GM12874 (cell line): ENCODE data around the gene OR1D5.
"Not testable (repeated sequence)": the region's sequence is repeated elsewhere in the genome, so short reads cannot be mapped to it uniquely, and the experiment has no call there.

Source experiments
- CTCF ChIP-seq: IDR thresholded peaks from 2 replicates; pipeline ENCODE4 v1.5.1; 2011; ENCODE audit warnings: low read depth, mild to moderate bottlenecking, control low read depth, low read length, moderate library complexity; ENCODE audit not compliant: insufficient read depth

Gene OR1D5

GRCh38 chr17:3063507-3063906, at the start of gene OR1D5:
Gene OR1D5, minus strand, starts transcription at chr17:3063607. Its CDS starts 0 bp downstream, at chr17:3063607.
- TF ChIP-seq CTCF = not testable (repeated sequence)

GRCh38 chr17:3104322-3104721, 40.9 kb upstream of the OR1D5 start, which contains the start of gene OR1D2:
Gene OR1D2, minus strand, starts transcription at chr17:3104422. Its CDS starts 11,426 bp downstream, at chr17:3092996.
- no peak for TF ChIP-seq CTCF

- 0 out of 2 replicates have a peak, but pooled peaks have one; percentile 12 for TF ChIP-seq CTCF
These were observed 10.4 kb upstream of the OR1D5 start for GRCh38 chr17:3073850-3074249.

GRCh38 chr17:3049705-3050295, 13.6 kb downstream of the OR1D5 start:
- TF ChIP-seq CTCF = no peak

GRCh38 chr17:3048727-3049471, 14.5 kb downstream of the OR1D5 start:
- TF ChIP-seq CTCF = peak; percentile 77

- no peak for TF ChIP-seq CTCF
These were observed 16.7 kb downstream of the OR1D5 start for GRCh38 chr17:3046753-3047152.

- TF ChIP-seq CTCF = peak; percentile 41
These were observed 19.6 kb downstream of the OR1D5 start for GRCh38 chr17:3043737-3044365.
